ENCODE data around the gene MMAB.

The MMAB gene

DNA sequence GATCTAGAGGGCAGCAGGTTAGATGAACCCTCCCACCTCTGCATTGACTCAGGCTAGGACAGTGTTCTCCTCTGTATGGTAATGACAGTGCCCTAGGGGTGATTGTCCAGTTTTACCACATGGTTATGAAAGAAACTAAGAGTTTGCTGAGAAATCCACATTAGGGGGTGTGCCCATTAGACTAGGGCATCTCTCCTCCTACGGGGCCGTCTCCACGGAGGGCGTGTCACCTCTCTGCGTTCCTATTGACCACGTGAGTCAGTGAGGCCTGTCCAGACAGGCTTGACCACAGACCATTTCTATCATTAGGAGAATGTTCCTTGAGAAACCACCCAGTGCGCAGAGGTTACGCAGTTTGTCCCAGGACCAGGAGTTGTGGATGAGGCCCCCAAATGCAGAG, 8.6 kb upstream of the MMAB start:
- DNase-seq = no peak

DNA sequence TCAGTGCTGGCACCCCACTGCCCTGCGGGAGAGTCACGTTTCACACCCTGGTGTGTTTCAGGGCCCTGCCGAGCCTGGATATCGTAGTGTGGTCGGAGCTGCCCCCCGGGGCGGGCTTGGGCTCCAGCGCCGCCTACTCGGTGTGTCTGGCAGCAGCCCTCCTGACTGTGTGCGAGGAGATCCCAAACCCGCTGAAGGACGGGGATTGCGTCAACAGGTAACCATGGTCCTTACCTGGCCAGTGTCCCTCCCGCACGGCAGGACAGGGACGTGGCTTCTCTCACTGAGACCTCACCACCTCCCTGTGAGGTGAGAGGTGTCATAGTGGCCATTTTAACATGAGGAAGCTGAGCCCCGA, 8.0 kb upstream of the MMAB start:
- DNase-seq = no peak

DNA sequence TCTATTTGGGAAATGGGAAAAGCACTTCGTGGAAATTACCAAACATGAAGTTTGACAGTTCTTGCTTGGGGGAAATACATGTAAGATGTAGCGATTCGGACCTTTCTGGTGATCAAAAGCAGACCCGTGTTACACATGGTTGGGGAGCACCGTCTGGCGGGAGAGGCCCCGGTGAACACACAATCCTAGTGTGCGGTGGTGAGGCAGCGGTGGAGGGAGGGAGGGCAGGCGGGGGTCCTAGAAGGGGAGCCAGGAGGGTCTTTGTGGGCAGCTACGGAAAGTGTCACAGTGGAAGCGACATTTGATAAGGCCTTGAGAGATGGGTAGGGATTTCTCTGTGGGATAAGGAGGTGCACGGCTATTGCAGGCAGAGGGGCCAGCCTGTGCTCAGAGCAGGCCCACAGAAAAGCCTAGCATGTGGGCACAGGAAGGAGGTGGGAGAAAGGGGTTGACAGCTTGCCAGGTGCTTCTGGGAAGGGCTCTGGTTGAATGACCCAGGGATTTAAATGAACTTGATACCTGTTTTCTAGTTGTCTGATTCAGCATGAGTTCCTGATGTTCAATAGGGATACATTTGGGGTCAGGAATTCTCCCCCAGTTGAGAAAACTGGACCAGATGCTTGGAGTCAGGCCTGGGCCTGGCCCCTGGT, 7.5 kb upstream of the MMAB start:
- DNase-seq = no peak

DNA sequence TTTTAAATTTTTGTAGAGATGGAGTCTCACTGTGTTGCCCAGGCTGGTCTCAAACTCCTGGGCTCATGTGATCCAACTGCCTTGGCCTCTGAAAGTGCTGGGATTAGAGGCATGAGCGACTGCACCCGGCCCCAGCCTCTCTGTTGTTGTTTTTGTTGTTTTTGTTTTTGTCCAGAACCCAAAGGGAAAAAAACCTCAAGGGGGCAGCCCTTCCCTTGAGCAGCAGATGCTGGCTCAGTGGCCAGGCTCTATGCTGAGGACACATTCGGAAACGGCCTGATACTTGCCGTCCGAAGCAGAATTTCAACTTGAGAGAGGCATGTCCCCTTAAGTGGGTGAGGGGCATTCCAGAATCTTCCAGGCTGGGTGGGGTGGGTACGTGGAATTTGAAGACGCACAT, 7.0 kb upstream of the MMAB start:
- DNase-seq = no peak

DNA sequence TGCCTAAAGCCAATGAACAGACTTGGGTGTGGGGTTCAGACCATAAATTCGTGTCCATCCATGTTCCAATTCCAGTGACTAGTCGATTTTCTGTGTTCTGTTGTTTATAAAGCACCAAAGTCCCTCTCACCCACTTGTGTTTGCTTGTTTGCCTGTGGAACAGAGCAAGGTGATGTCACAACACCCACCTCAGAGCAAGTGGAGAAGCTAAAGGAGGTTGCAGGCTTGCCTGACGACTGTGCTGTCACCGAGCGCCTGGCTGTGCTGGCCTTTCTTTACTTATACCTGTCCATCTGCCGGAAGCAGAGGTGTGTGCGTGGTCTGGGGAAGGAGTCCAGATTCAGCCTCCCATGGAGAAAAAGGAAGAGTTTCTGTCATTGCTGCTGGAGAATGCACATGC, 6.3 kb upstream of the MMAB start:
- no peak for DNase-seq

- DNase-seq = no peak
Measured at GRCh38 chr12:109578330-109578927, 5.1 kb upstream of the MMAB start.

GRCh38 chr12:109577311-109577710, 4.0 kb upstream of the MMAB start:
- no peak for DNase-seq

- DNase-seq = no peak
Measured at GRCh38 chr12:109575683-109576082, 2.4 kb upstream of the MMAB start.

DNA sequence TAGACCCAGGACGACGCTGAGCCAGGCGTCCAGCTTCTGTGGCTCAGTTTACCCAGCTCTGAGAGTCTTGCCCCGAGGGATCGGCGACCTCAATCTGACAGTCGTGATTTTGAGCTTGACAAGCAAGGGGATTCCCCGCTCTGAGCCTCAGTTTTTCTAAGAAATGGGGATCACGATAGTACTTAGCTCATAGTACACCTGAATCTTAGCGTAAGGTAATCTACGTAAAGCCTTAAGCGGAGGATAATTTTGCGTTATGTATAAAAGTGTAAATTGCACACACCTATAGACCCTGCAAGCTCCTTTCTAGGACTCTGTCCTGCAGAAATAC, 575 bp upstream of the MMAB start:
- no peak for DNase-seq

DNA sequence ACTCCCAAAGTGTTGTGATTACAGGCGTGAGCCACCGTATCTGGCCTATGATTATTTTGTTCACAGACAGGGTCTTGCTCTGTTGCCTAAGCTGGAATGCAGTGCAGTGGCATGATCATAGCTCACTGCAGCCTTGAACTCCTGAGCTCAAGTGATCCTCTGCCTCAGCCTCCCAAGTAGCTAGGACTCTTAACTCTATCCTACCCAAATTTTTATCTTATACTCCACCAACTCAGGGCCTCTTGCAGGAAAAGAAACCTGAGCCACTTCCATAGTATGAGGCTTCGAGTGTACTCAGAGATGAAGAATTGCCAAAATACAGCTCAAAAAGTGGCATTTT, 828 bp downstream of the MMAB start:
- DNase-seq = no peak

DNA sequence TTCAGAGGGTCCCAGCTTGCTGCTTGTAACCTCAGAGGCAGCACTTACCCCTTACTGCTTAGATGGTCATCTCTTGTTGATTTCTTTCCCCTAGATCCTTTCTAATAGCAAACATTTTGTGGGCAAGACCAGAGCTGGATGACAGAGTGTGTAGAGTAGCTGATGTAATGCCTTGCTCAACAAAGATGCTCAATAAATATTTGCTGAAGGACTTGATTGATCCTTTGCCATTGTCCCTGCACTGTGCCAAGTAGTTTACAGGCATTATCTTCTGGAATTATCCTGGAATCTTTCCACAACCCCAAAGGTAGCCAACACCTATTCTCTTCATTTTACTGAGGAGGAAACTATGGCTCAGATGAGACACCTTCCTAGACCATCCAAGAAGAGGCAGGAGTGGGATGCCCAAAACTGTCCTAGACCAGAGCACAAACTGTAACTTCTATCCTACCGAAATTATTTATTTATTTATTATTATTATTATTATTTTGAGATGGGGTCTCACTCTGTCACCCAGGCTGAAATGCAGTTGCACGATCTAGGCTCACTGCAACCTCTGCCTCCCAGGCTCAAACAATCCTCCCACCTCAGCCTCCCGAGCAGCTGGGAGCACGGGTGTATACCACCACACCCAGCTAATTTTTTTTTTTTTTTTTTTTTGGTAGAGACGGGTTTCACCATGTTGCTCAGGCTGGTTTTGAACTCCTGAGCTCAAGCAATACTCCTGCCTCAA, 1.4 kb downstream of the MMAB start:
- DNase-seq = no peak

DNA sequence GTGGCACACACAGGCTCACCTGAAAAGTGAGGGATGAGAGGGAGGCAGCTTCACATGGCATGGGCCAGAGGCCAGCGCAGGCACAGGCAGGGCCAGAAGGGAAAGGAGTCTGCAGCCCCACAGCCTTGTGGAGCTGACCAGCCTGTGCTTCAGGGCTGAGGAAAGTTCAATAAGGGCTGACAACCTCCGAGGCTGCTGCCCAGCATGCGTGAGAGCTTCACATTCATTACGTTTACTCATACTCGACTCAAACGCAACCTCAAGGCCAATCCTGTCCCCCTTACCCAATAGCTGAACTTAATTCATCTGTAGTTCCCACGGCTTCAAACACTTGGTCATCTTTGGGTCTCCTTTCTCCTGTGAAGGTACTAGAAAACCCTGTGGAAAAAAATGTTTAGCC, 4.8 kb downstream of the MMAB start:
- no peak for DNase-seq

DNA sequence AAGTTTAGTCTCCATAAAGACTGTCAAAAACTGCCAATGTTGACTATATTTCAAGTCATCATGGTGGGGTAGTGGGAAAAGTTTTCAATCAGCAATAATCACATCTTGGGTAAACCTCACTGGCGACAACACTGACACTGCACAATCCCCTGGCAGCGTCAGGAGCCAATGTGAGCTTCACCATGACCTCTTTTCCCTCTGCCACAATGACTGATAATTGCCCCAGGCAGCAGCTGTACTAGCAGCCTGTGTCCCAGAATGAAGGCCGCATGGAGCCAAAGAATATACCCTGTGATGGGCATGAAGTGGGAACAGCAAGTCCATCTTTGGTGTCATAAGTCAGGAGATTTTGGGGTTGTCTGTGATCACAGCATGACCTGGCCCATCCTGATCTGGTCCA, 5.3 kb downstream of the MMAB start:
- no peak for DNase-seq

GRCh38 chr12:109567296-109567695, 6.0 kb downstream of the MMAB start:
- no peak for DNase-seq

GRCh38 chr12:109566424-109566823, 6.9 kb downstream of the MMAB start:
- DNase-seq = no peak

- DNase-seq = no peak
Measured at GRCh38 chr12:109563291-109564284, 9.7 kb downstream of the MMAB start.

GRCh38 chr12:109562871-109563270, 10.4 kb downstream of the MMAB start:
- DNase-seq = no peak

DNA sequence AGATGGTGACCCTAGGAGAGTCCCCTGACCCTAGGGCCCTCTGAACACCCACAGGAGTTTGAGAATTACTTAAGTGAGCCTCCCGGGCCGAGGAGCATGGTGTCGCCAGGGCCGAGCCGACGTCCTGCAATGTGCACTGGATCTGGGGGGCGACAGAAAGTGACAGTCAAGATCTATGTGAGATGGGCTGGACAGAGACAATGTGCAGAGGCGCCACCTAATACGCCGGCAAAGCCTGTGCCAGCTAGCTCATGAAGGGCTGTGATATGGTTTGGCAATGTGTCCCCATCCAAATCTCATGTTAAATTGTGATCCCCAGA, 11.6 kb downstream of the MMAB start:
- no peak for DNase-seq

- no peak for DNase-seq
Measured at GRCh38 chr12:109560867-109561710, 12.2 kb downstream of the MMAB start.

GRCh38 chr12:109559601-109560000, 13.7 kb downstream of the MMAB start:
- no peak for DNase-seq

DNA sequence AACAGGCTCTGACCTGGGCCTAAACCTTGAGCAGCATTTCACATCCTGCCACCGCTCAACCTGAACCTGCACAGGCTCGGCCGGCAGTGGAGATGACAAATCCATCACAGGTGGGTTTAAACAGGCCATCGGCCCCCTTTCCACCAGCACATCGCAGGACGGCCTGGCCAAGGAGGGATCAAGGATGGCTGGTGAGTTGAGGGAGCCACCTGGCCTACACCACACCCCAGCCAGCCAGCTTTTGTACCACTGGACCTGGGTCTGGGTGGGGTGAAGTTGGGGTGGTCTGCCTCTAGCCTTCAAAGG, 14.2 kb downstream of the MMAB start:
- no peak for DNase-seq

GRCh38 chr12:109558374-109559199, 14.7 kb downstream of the MMAB start:
- no peak for DNase-seq
